ENCODE data around the gene CBFA2T2. TPM values are rescaled to one million over a fixed set of nuclear protein-coding genes. Genes with fewer than 3 reads are reported as not detected.

Gene CBFA2T2
- polyA plus RNA-seq, 3 donors: 1.7 to 9.7 (median 4.9) TPM

DNA sequence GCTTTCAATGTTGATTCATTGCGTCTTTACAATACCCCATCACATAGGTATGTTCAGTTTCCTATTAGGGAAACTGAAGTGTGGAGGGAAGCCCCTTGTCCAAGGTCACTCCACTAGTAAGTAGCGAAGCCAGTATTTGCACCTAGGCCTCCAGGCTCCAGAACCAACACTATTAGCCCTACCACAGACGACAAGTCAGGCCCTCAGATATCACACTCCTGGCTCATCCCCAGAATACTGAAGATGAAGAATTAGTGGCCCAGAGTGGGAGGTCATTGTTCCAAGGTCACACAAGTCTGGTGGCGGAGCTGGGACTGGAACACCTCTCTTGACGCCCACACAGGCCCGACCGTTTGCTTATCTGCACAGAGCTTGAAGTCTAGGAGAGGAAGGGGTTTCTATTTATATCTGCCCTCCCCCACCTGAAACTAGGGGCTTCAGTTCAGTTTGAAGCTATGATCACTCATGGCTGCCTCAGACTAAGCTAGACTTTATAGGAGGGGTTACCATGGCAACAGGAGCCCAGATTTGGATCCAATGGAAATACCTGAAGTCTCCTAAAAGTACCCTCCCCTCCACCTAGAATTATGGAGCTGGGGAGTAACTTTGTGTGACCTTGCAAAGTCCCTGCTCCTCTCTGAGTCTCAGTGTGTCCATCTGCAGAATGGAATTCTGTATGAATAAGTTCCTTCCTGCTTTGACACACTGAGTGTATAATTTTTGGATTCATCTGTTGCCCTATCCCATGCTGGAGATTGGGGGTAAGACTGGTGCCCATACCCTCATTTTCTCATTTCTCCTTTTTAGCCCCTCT lies 48.5 kb upstream of the CBFA2T2 start:
- H3K36me3 Mint-ChIP-seq: no peaks in the 10 kb centered on the region
- intact Hi-C loops (cut with micrococcal nuclease): loop anchor here in 1 of 2 donors (5.0 kb wide), 2 partner anchors 51 to 231 kb away; partner anchors contain the start of genes CBFA2T2 and NECAB3
- no CpG with 5 or more reads among the region's 7 CpGs for WGBS (ENCODE audit: insufficient coverage)

More for the DNA sequence above, 48.5 kb upstream of the CBFA2T2 start:
- Histone ChIP-seq H3K36me3 (replicated peaks in 1 of 2; ENCODE audit: control insufficient read depth in 1 of 2, insufficient read depth in 2 of 2, low read length in 2 of 2) (no peaks in the 10 kb centered on the region), H3K4me2 (replicated peaks; ENCODE audit: extremely low read depth, low read length, poor library complexity, severe bottlenecking) (no peak overlapping the region), H3K79me2 (ENCODE audit: insufficient read depth, low read length) (no peaks in the 10 kb centered on the region), H3K4me3 (replicated peaks in 1 of 3; ENCODE audit: low read depth in 2 of 3, low read length in 3 of 3) (no peak overlapping the region), H3K9ac (ENCODE audit: insufficient read depth, low read length, poor library complexity, severe bottlenecking) (no peak overlapping the region), H3K27me3 (ENCODE audit: control insufficient read depth in 2 of 2, insufficient read depth in 2 of 2, low read length in 2 of 2) (peaks cover 10 to 15% of the 10 kb centered on the region in 2 donors), H3K27ac (ENCODE audit: low read depth in 1 of 2, low read length in 2 of 2) (no peak overlapping the region), H4K20me1 (ENCODE audit: insufficient read depth, low read length) (no peaks in the 10 kb centered on the region), H3K9me3 (replicated peaks in 1 of 2; ENCODE audit: control insufficient read depth in 1 of 2, insufficient read depth in 1 of 2, low read length in 2 of 2) (no peaks in the 10 kb centered on the region), H2AFZ (ENCODE audit: insufficient read depth, low read depth, low read length, poor library complexity, severe bottlenecking) (no peak overlapping the region), H3K4me1 (ENCODE audit: control insufficient read depth in 1 of 2, insufficient read depth in 2 of 2, low read length in 2 of 2) (peaks cover 10 to 19% of the 10 kb centered on the region in 2 donors)
- peaks cover 16% of the 10 kb centered on the region for H3K4me1 Mint-ChIP-seq
- DNase-seq: no peak
- peaks cover 21 to 26% (median 24%) of the 10 kb centered on the region in 3 donors for H3K27me3 Mint-ChIP-seq (ENCODE audit: low read depth in 3 of 3)
- no peak overlapping the region for H3K27ac Mint-ChIP-seq
- TF ChIP-seq, protein P1, sequence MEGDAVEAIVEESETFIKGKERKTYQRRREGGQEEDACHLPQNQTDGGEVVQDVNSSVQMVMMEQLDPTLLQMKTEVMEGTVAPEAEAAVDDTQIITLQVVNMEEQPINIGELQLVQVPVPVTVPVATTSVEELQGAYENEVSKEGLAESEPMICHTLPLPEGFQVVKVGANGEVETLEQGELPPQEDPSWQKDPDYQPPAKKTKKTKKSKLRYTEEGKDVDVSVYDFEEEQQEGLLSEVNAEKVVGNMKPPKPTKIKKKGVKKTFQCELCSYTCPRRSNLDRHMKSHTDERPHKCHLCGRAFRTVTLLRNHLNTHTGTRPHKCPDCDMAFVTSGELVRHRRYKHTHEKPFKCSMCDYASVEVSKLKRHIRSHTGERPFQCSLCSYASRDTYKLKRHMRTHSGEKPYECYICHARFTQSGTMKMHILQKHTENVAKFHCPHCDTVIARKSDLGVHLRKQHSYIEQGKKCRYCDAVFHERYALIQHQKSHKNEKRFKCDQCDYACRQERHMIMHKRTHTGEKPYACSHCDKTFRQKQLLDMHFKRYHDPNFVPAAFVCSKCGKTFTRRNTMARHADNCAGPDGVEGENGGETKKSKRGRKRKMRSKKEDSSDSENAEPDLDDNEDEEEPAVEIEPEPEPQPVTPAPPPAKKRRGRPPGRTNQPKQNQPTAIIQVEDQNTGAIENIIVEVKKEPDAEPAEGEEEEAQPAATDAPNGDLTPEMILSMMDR (IDR thresholded peaks at IDR 0.05): no peak
- peaks cover 0 to 2% (median 0%) of the 10 kb centered on the region in 7 donors for H3K9me3 Mint-ChIP-seq
- no peak overlapping the region for H3K4me3 Mint-ChIP-seq

Measured in CD14-positive monocyte (primary cell).